Measurements from ENCODE around the gene MPZ. TPM values are rescaled to one million over a fixed set of nuclear protein-coding genes. Genes with fewer than 3 reads are reported as not detected.

The MPZ gene
- total RNA-seq, 6 donors from 2014 or later = 1.5 to 6.9 (median 4.0) TPM

- no peaks in the 10 kb centered on the region for H3K36me3 ChIP-seq
- DNase-seq (no peak), ATAC-seq (ENCODE audit: low FRiP score in 2 of 2) (no peak)
- H3K4me1 ChIP-seq = no peaks in the 10 kb centered on the region
- H3K27me3 ChIP-seq = no peaks in the 10 kb centered on the region
- no peak overlapping the region for H3K27ac ChIP-seq
- WGBS, 2 donors = 68 to 71% methylated on average over 5 of the region's 5 CpGs
- H3K4me3 ChIP-seq = no peak overlapping the region
- TF ChIP-seq CTCF (IDR thresholded peaks at IDR 0.05) = no peak
- no peak for TF ChIP-seq EP300 (IDR thresholded peaks at IDR 0.05)
- no peak for TF ChIP-seq POLR2A (IDR thresholded peaks at IDR 0.05)
- TF ChIP-seq POLR2AphosphoS5 (IDR thresholded peaks at IDR 0.05) = no peak
- H3K9me3 ChIP-seq = no peaks in the 10 kb centered on the region
Measured at GRCh38 chr1:161285521-161285920, 24.2 kb downstream of the MPZ start.

DNA sequence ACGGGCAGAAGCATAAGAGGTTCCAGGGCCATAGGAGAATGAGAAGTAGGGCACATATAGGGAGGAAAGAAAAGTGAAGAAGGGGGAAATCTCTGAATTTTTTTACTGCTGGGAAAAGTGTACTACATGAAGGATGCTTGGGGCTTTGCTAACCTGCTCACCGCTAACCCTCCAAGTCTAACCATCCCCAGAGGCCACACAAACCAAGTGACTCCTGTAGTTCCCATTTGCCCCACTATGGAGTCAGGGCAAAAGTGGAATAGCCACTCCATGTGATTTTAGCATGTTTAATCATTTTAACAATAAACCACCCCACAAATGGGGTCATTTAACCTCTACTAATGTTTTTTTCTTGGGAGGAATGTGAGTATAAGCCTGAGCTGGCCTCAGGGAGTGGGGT, 24.7 kb downstream of the MPZ start:
- DNase-seq (no peak), ATAC-seq (ENCODE audit: low FRiP score in 2 of 2) (no peak)
- no peaks in the 10 kb centered on the region for H3K27me3 ChIP-seq
- WGBS, 2 donors = 97 to 100% methylated on average over 2 of the region's 2 CpGs
- no peak overlapping the region for H3K27ac ChIP-seq
- H3K9me3 ChIP-seq = no peaks in the 10 kb centered on the region
- H3K4me3 ChIP-seq = no peak overlapping the region
- TF ChIP-seq POLR2AphosphoS5 (IDR thresholded peaks at IDR 0.05) (no peak), EP300 (IDR thresholded peaks at IDR 0.05) (no peak), POLR2A (IDR thresholded peaks at IDR 0.05) (no peak), CTCF (IDR thresholded peaks at IDR 0.05) (no peak)
- H3K4me1 ChIP-seq = no peaks in the 10 kb centered on the region
- H3K36me3 ChIP-seq = no peaks in the 10 kb centered on the region

DNA sequence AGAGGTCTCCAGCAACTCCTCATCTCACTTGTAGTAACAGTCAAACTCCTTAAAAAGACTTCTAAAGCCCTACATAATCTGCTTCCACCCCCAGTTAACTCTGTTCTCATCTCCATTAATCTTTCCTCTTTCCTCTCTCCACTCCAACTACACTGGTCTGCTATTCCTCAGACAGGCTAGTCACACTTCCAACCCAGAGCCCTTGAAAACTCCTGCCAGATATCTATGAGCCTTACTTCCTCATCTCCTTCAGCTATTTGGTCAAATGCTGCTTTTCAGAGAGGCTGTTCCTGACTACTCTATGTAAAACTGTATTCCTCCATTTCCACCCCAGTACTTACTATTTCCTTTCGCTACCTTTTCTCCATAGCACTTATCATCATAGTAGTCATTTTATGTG, 26.8 kb downstream of the MPZ start:
- Histone ChIP-seq H3K27ac (no peak overlapping the region), H3K4me1 (no peaks in the 10 kb centered on the region), H3K4me3 (no peak overlapping the region), H3K27me3 (no peaks in the 10 kb centered on the region), H3K9me3 (no peaks in the 10 kb centered on the region), H3K36me3 (no peaks in the 10 kb centered on the region)
- no peak for ATAC-seq (ENCODE audit: low FRiP score in 2 of 2)
- DNase-seq = no peak
- 94 to 100% methylated on average over 1 of the region's 1 CpG for WGBS, 2 donors
- TF ChIP-seq CTCF (IDR thresholded peaks at IDR 0.05) = no peak
- no peak for TF ChIP-seq POLR2AphosphoS5 (IDR thresholded peaks at IDR 0.05)
- no peak for TF ChIP-seq EP300 (IDR thresholded peaks at IDR 0.05)
- TF ChIP-seq POLR2A (IDR thresholded peaks at IDR 0.05) = no peak

- WGBS, 2 donors = 75 to 76% methylated on average over 3 of the region's 3 CpGs
- H3K27me3 ChIP-seq = no peaks in the 10 kb centered on the region
- no peak for TF ChIP-seq EP300 (IDR thresholded peaks at IDR 0.05)
- TF ChIP-seq POLR2A (IDR thresholded peaks at IDR 0.05) = no peak
- no peak for TF ChIP-seq POLR2AphosphoS5 (IDR thresholded peaks at IDR 0.05)
- TF ChIP-seq CTCF (IDR thresholded peaks at IDR 0.05) = no peak
- ATAC-seq (ENCODE audit: low FRiP score in 2 of 2) = no peak
- H3K36me3 ChIP-seq = no peaks in the 10 kb centered on the region
- H3K4me3 ChIP-seq = no peak overlapping the region
- H3K9me3 ChIP-seq = no peaks in the 10 kb centered on the region
- no peak overlapping the region for H3K27ac ChIP-seq
- DNase-seq = no peak
- no peaks in the 10 kb centered on the region for H3K4me1 ChIP-seq
Measured at GRCh38 chr1:161274874-161275273, 34.9 kb downstream of the MPZ start.

DNA sequence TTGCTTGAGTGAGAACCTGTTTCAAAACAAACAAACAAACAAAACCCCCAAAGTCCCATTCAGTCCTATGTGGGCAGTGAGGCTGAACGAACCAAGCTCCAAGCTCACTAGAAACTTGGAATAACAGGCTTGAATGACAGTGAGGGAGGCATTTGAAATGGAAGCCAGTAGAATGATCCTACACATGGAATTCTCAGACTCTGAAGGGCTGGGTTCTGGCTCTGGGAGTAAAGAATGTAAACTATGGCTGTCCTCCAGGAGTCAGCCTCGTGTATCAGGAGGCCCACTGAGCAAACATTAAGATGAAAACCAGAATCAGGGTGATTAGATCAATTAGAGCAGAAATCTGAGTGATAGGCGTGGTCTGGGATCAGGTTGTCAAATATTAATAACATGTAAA, 36.4 kb downstream of the MPZ start:
- no peak for TF ChIP-seq CTCF (IDR thresholded peaks at IDR 0.05)
- no peak for TF ChIP-seq POLR2A (IDR thresholded peaks at IDR 0.05)
- no peak for TF ChIP-seq POLR2AphosphoS5 (IDR thresholded peaks at IDR 0.05)
- no peak for TF ChIP-seq EP300 (IDR thresholded peaks at IDR 0.05)

More for the DNA sequence above, 36.4 kb downstream of the MPZ start:
- Histone ChIP-seq H3K4me1 (no peaks in the 10 kb centered on the region), H3K27ac (no peak overlapping the region), H3K36me3 (no peaks in the 10 kb centered on the region), H3K4me3 (no peak overlapping the region), H3K27me3 (no peaks in the 10 kb centered on the region), H3K9me3 (no peaks in the 10 kb centered on the region)
- ATAC-seq (ENCODE audit: low FRiP score in 2 of 2) = no peak
- no peak for DNase-seq
- whole genome bisulfite sequencing, 2 donors = 59 to 74% methylated on average over 3 of the region's 3 CpGs

Measured in upper lobe of left lung (tissue), 6 donors.